22Rv1 (cell line): ENCODE measurements around the gene FHL2.
"Not testable (repeated sequence)": the region's sequence is repeated elsewhere in the genome, so short reads cannot be mapped to it uniquely, and the experiment has no call there.

Experiments
- H3K27ac ChIP-seq: fragments of 450-650 bp; 2 replicates; pipeline ENCODE4 v1.5.1; 2017
- CTCF ChIP-seq: fragments of 450-650 bp; IDR thresholded peaks from 2 replicates; pipeline ENCODE4 v1.5.1; 2017; ENCODE audit warnings: mild to moderate bottlenecking
- ZFX ChIP-seq: fragments of 450-650 bp; IDR thresholded peaks from 2 replicates; pipeline ENCODE4 v1.6.1; 2017; ENCODE audit warnings: antibody characterized with exemption, borderline replicate concordance

FHL2 gene

DNA sequence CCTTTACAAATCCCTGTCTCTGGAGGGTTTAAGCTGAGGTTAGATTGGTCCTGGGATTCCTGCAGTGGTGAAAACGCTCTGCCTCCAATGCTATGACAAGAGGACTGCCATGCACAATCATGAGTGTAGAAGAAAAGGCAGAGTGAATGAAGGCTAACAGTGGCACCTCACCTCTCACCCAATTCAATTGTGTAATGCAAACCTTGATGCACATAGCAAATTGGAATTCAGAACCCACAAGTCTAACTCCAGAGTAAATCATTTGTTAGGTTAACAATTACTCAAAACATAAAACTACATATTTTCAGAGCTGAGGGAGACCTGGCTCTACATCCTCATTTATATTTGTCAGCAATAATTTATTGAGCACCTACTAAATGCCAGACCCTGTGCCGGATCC lies 71.2 kb downstream of the FHL2 start:
- TF ChIP-seq ZFX (no peak), CTCF (no peak)

DNA sequence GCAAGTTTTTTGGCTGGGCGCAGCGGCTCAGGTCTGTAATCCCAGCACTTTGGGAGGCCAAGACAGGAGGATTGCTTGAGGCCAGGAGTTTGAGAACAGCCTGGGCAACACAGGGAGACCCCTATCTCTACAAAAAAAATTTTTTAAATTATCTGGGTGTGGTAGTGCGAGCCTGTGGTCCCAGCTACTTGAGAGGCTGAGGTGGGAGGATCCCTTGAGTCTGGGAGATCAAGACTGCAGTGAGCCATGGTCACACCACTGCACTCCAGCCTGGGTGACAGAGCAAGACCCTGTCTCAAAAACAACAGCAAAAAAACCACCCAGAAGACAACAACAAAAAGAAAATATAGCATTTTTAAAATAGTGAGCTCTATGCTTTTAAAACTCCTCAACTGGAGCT lies 71.6 kb downstream of the FHL2 start:
- H3K27ac ChIP-seq, result not testable (repeated sequence)

More for the DNA sequence above, 71.2 kb downstream of the FHL2 start:
- H3K27ac ChIP-seq, result no peak overlapping the region

DNA sequence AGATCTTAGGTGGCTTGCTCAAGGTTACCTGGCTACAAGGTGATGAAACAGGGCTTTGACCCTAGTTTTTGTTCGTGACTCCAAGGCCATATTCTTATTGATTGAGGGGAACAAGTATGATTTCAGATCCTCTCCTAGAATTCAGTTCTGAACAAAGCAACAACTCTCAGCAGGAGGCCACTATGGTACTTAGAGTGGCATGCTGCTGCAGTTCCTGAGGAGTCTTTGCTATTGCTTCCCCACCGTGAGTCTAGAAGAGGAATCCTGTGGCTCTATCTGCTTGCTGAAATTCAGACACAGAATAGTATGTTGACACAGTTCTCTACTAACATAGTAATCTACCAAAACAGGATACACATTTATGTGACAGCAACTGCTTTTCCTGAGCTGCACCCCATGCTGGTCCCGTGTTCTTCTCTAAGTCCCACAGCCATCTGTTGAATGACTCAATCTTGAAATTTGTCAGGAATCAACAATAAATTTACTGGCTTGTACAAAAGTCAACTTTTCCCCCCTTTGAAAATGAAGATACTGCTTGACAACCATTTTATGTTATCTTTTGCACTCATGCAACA lies 73.4 kb downstream of the FHL2 start:
- TF ChIP-seq CTCF (no peak), ZFX (no peak)
- H3K27ac ChIP-seq, result no peak overlapping the region

DNA sequence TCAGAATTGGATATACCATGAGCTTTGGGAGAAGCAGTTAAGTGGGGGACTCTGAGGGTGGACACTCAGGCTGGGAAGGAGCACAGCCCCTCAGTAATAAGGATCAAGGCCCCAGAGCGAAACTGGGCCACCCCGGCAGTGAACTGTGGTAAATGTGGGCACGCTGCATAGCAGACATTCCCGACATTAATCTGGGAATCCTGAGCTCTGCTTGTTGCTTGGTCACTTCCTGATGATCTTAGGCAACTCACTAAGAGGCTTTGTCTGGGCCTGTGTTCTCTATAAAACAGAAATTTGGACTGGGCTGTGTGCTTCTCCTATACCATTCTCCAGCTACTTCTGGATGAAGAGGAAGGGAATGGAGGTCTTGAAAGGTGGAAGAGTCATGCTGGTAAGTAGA lies 74.1 kb downstream of the FHL2 start:
- no peak for TF ChIP-seq ZFX
- TF ChIP-seq CTCF, result no peak
- H3K27ac ChIP-seq, result no peak overlapping the region

DNA sequence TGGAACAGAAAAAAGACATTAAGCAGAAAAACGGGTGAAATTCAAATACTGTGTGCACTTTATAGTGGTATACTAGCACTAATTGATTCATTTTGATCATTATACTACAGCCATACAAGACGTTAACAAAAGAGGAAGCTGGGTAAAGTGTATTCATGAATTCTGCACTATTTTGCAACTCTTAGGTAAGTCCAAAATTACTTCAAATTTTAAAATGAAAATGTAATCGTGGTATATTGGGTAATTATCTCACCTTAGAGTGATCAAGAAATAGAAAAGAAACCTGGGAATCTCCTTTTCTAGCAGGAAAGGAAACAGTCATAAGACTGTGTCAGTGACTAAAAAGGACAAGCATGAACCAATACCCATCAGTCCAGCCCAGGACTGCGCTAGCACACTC lies 74.8 kb downstream of the FHL2 start:
- no peak overlapping the region for H3K27ac ChIP-seq
- TF ChIP-seq ZFX (no peak), CTCF (no peak)

DNA sequence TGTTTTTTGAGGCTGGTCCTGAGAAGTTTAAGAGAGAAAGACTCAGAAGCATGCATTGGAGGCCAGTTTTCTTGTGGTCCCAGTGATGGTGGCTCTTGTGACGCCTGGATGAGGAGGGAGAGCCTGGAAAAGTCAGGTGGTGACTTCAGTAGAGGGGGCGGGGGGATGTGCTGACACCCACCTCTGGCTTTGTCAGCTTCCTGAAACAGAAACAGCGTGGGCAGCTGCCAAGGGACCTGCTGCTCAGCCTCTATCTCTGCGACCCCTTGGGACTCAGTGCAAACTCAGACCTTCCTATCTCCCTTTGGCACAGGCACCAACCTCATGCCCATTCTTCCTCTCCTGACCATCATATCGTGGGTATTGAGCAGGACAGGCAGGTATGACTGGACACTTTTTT lies 75.7 kb downstream of the FHL2 start:
- H3K27ac ChIP-seq, result no peak overlapping the region
- TF ChIP-seq CTCF (no peak), ZFX (no peak)

GRCh38 chr2:105321875-105322646 lies 76.8 kb downstream of the FHL2 start:
- TF ChIP-seq ZFX, result no peak
- no peak overlapping the region for H3K27ac ChIP-seq

- TF ChIP-seq ZFX (no peak), CTCF (no peak)
- H3K27ac ChIP-seq, result no peak overlapping the region
These were observed 78.1 kb downstream of the FHL2 start for GRCh38 chr2:105320651-105321215.
